ENCODE measurements around the gene SNED1. TPM values are rescaled to one million over a fixed set of nuclear protein-coding genes. Genes with fewer than 3 reads are reported as not detected.

The SNED1 gene
- polyA plus RNA-seq, 1 donor from 2014 or later, result 17.0 TPM

- peaks cover 0 to 4% (median 1%) of the 10 kb centered on the region in 3 donors for H3K9me3 Mint-ChIP-seq
- H3K27me3 Mint-ChIP-seq, result no peaks in the 10 kb centered on the region
- peaks cover 5% of the 10 kb centered on the region for H3K36me3 Mint-ChIP-seq
- peak overlapping the region; percentile 89 to 99 (median 94) for H3K27ac Mint-ChIP-seq
- H3K4me1 Mint-ChIP-seq, result peaks cover 29 to 47% (median 43%) of the 10 kb centered on the region in 3 donors
- H3K4me3 Mint-ChIP-seq, result peak overlapping the region; percentile 75 to 90 (median 80)
Observed at GRCh38 chr2:241040081-241040803, 41.8 kb downstream of the SNED1 start.

GRCh38 chr2:241041589-241042158 lies 43.3 kb downstream of the SNED1 start:
- Mint-ChIP-seq H3K4me1 (peaks cover 27 to 47% (median 43%) of the 10 kb centered on the region in 3 donors), H3K36me3 (peaks cover 10% of the 10 kb centered on the region), H3K4me3 (peak overlapping the region; percentile 75 to 90 (median 80)), H3K9me3 (peaks cover 0 to 4% (median 1%) of the 10 kb centered on the region in 3 donors), H3K27ac (peak overlapping the region; percentile 89 to 99 (median 94)), H3K27me3 (no peaks in the 10 kb centered on the region)

- Mint-ChIP-seq H3K9me3 (peaks cover 0 to 4% (median 1%) of the 10 kb centered on the region in 3 donors), H3K27ac (peak overlapping the region in 2 of 3 donors; percentile 40 to 94), H3K4me1 (peaks cover 20 to 42% (median 38%) of the 10 kb centered on the region in 3 donors), H3K27me3 (no peaks in the 10 kb centered on the region), H3K36me3 (peaks cover 10% of the 10 kb centered on the region), H3K4me3 (peak overlapping the region in 1 of 4 donors; percentile 15)
Observed at GRCh38 chr2:241043581-241043980, 45.2 kb downstream of the SNED1 start.

GRCh38 chr2:241047253-241048010 lies 49.0 kb downstream of the SNED1 start:
- Mint-ChIP-seq H3K4me3 (no peak overlapping the region), H3K4me1 (peaks cover 9 to 13% (median 13%) of the 10 kb centered on the region in 3 donors), H3K36me3 (peaks cover 10% of the 10 kb centered on the region), H3K9me3 (peaks cover 0 to 4% (median 1%) of the 10 kb centered on the region in 3 donors), H3K27ac (peak overlapping the region in 1 of 3 donors; percentile 75), H3K27me3 (no peaks in the 10 kb centered on the region)

- H3K9me3 Mint-ChIP-seq, result peaks cover 0 to 4% (median 0%) of the 10 kb centered on the region in 3 donors
- peaks cover 4 to 5% (median 5%) of the 10 kb centered on the region in 3 donors for H3K4me1 Mint-ChIP-seq
- H3K27me3 Mint-ChIP-seq, result no peaks in the 10 kb centered on the region
- peak overlapping the region; percentile 28 to 53 (median 35) for H3K27ac Mint-ChIP-seq
- peaks cover 10% of the 10 kb centered on the region for H3K36me3 Mint-ChIP-seq
- no peak overlapping the region for H3K4me3 Mint-ChIP-seq
Observed at GRCh38 chr2:241048149-241048948, 49.9 kb downstream of the SNED1 start.

- peak overlapping the region in 2 of 3 donors; percentile 28 to 53 for H3K27ac Mint-ChIP-seq
- no peaks in the 10 kb centered on the region for H3K27me3 Mint-ChIP-seq
- H3K9me3 Mint-ChIP-seq, result peaks cover 0 to 4% (median 0%) of the 10 kb centered on the region in 3 donors
- peaks cover 0 to under 1% (median under 1%) of the 10 kb centered on the region in 3 donors for H3K4me1 Mint-ChIP-seq
- peak overlapping the region in 1 of 4 donors; percentile 12 for H3K4me3 Mint-ChIP-seq
- H3K36me3 Mint-ChIP-seq, result peaks cover 8% of the 10 kb centered on the region
Observed at GRCh38 chr2:241048949-241049343, 50.5 kb downstream of the SNED1 start.

GRCh38 chr2:241049739-241050623 lies 51.6 kb downstream of the SNED1 start:
- Mint-ChIP-seq H3K36me3 (peaks cover 12% of the 10 kb centered on the region), H3K27me3 (no peaks in the 10 kb centered on the region), H3K27ac (no peak overlapping the region), H3K4me3 (peak overlapping the region in 1 of 4 donors; percentile 30), H3K4me1 (peaks cover 0 to 3% (median 0%) of the 10 kb centered on the region in 3 donors), H3K9me3 (peaks cover 0 to 3% (median 0%) of the 10 kb centered on the region in 3 donors)

GRCh38 chr2:241050624-241051577 lies 52.5 kb downstream of the SNED1 start:
- peak overlapping the region in 2 of 3 donors; percentile 39 to 74 for H3K27ac Mint-ChIP-seq
- H3K4me1 Mint-ChIP-seq, result peaks cover 0 to 3% (median 0%) of the 10 kb centered on the region in 3 donors
- H3K27me3 Mint-ChIP-seq, result no peaks in the 10 kb centered on the region
- H3K4me3 Mint-ChIP-seq, result no peak overlapping the region
- peaks cover 10% of the 10 kb centered on the region for H3K36me3 Mint-ChIP-seq
- no peaks in the 10 kb centered on the region for H3K9me3 Mint-ChIP-seq

- Mint-ChIP-seq H3K36me3 (peaks cover 7% of the 10 kb centered on the region), H3K9me3 (no peaks in the 10 kb centered on the region), H3K4me3 (no peak overlapping the region), H3K4me1 (peaks cover 0 to 3% (median 0%) of the 10 kb centered on the region in 3 donors), H3K27me3 (no peaks in the 10 kb centered on the region), H3K27ac (peak overlapping the region in 1 of 3 donors; percentile 39)
Observed at GRCh38 chr2:241051578-241052487, 53.4 kb downstream of the SNED1 start.

- H3K27me3 Mint-ChIP-seq, result no peaks in the 10 kb centered on the region
- H3K27ac Mint-ChIP-seq, result no peak overlapping the region
- H3K4me3 Mint-ChIP-seq, result no peak overlapping the region
- peaks cover 0 to 4% (median 2%) of the 10 kb centered on the region in 3 donors for H3K4me1 Mint-ChIP-seq
- H3K36me3 Mint-ChIP-seq, result peaks cover 7% of the 10 kb centered on the region
- no peaks in the 10 kb centered on the region for H3K9me3 Mint-ChIP-seq
Observed at GRCh38 chr2:241052677-241053360, 54.4 kb downstream of the SNED1 start.

- Mint-ChIP-seq H3K27ac (peak overlapping the region in 2 of 3 donors; percentile 34 to 50), H3K4me1 (peaks cover 0 to 5% (median 3%) of the 10 kb centered on the region in 3 donors), H3K36me3 (peaks cover 7% of the 10 kb centered on the region), H3K4me3 (no peak overlapping the region), H3K9me3 (no peaks in the 10 kb centered on the region), H3K27me3 (no peaks in the 10 kb centered on the region)
Observed at GRCh38 chr2:241053576-241054251, 55.3 kb downstream of the SNED1 start.

All from IgD-negative memory B cell (primary cell).